ENCODE measurements around the gene COL17A1. TPM values are rescaled to one million over a fixed set of nuclear protein-coding genes. Genes with fewer than 3 reads are reported as not detected.

The COL17A1 gene
- total RNA-seq, 4 donors from 2014 or later: 36.0 to 181 (median 173) TPM

DNA sequence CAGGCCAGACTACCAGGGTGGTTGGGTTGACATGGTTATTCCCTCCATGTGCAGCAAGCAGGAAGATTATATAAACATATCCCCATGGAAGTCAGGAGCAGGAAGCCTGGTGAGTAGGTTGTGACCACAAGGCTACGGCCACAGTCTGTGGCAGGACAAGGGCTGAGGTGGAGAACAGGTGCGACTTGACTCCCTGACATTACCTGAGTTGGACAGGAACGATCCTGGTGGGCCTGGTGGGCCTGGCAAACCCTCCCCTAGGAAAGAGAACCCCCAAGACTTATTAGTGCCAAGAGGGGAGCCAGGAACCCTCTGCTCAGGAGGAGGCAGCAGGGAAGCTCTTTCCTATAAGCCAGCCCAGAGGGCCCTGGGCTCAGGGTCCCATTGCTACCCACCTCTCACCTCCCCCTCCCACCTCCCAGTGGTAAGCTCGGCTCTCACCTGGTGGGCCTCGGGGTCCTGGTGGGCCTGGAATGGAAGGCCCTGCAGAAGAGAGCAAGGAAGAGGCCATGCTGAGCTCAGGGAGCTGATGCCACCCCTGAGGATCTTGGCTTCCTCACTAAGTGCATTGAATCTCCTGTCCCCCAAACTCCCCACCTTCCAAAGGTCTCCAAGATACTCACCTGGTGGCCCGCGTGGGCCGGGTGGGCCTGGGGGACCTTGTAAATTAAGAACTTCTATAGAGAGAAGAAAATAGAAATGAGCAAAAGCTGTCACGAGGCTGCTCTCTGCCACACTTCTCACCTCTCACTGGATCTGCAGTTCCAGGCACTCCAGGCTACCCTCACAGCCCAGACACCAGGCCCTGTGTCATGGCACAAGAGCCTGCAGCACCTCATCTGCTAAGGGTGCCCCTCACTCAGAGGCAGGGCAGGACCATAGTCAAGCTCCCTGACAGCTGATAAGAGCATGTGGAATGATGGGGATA lies 44.6 kb downstream of the COL17A1 start:
- H3K36me3 ChIP-seq: no peaks in the 10 kb centered on the region
- H3K27ac ChIP-seq: no peak overlapping the region
- H3K4me1 ChIP-seq: no peaks in the 10 kb centered on the region
- in situ Hi-C loops (cut with MboI; ENCODE audit: low pct_ligation_motif_present in 1 of 4, low pct_unique_long_range_greater_than_20kb in 1 of 4, low sequenced_read_pairs in 3 of 4) (loop anchor here in 1 of 4 donors (25.0 kb wide), 1 partner anchor 171 kb away; no protein-coding TSS in a partner anchor), intact Hi-C loops (cut with DNase I; ENCODE audit: low total_unique reads) (no loop called here)
- 73% methylated on average over 8 of the region's 9 CpGs; no CpG with 5 or more reads in 1 of the 2 donors for WGBS, 2 donors (ENCODE audit: low coverage in 1 of 2)
- TF ChIP-seq POLR2AphosphoS5 (IDR thresholded peaks at IDR 0.05) (no peak), POLR2A (IDR thresholded peaks at IDR 0.05) (no peak), EP300 (IDR thresholded peaks at IDR 0.05; ENCODE audit: low read depth) (no peak)
- TF ChIP-seq, protein P1, sequence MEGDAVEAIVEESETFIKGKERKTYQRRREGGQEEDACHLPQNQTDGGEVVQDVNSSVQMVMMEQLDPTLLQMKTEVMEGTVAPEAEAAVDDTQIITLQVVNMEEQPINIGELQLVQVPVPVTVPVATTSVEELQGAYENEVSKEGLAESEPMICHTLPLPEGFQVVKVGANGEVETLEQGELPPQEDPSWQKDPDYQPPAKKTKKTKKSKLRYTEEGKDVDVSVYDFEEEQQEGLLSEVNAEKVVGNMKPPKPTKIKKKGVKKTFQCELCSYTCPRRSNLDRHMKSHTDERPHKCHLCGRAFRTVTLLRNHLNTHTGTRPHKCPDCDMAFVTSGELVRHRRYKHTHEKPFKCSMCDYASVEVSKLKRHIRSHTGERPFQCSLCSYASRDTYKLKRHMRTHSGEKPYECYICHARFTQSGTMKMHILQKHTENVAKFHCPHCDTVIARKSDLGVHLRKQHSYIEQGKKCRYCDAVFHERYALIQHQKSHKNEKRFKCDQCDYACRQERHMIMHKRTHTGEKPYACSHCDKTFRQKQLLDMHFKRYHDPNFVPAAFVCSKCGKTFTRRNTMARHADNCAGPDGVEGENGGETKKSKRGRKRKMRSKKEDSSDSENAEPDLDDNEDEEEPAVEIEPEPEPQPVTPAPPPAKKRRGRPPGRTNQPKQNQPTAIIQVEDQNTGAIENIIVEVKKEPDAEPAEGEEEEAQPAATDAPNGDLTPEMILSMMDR (IDR thresholded peaks at IDR 0.05): no peak
- DNase-seq: no peak
- no peaks in the 10 kb centered on the region for H3K27me3 ChIP-seq
- no peaks in the 10 kb centered on the region for H3K9me3 ChIP-seq
- H3K4me3 ChIP-seq: no peak overlapping the region

DNA sequence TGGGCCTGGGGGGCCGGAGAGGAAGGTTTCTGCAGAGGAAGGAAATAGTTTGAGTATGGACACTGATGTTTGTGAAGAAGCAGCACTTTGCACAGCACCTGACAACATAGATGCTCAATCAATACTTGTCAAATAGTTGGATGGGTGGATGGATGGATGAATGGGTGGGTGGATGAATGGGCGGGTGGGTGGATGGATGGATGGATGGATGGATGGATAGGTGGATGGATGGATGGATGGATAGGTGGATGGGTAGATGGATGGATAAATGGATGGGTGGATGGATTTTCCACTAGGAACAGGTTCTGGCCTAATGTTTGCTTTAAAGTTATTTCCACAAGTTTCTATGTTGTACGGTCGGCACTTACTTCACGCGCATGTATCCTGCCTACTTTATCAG lies 45.3 kb downstream of the COL17A1 start:
- H3K4me1 ChIP-seq: no peaks in the 10 kb centered on the region
- H3K27ac ChIP-seq: no peak overlapping the region
- no peaks in the 10 kb centered on the region for H3K9me3 ChIP-seq
- no peak overlapping the region for H3K4me3 ChIP-seq
- TF ChIP-seq, protein P1 (IDR thresholded peaks at IDR 0.05): no peak
- TF ChIP-seq POLR2AphosphoS5 (IDR thresholded peaks at IDR 0.05) (no peak), POLR2A (IDR thresholded peaks at IDR 0.05) (no peak), EP300 (IDR thresholded peaks at IDR 0.05; ENCODE audit: low read depth) (no peak)
- intact Hi-C loops (cut with DNase I; ENCODE audit: low total_unique reads) (no loop called here), in situ Hi-C loops (cut with MboI; ENCODE audit: low pct_ligation_motif_present in 1 of 4, low pct_unique_long_range_greater_than_20kb in 1 of 4, low sequenced_read_pairs in 3 of 4) (loop anchor here in 1 of 4 donors (25.0 kb wide), 1 partner anchor 172 kb away; no protein-coding TSS in a partner anchor)
- 50 to 55% methylated on average over 2 to 6 of the region's 6 CpGs for WGBS, 2 donors (ENCODE audit: low coverage in 1 of 2)
- H3K36me3 ChIP-seq: no peaks in the 10 kb centered on the region
- H3K27me3 ChIP-seq: no peaks in the 10 kb centered on the region
- no peak for DNase-seq

DNA sequence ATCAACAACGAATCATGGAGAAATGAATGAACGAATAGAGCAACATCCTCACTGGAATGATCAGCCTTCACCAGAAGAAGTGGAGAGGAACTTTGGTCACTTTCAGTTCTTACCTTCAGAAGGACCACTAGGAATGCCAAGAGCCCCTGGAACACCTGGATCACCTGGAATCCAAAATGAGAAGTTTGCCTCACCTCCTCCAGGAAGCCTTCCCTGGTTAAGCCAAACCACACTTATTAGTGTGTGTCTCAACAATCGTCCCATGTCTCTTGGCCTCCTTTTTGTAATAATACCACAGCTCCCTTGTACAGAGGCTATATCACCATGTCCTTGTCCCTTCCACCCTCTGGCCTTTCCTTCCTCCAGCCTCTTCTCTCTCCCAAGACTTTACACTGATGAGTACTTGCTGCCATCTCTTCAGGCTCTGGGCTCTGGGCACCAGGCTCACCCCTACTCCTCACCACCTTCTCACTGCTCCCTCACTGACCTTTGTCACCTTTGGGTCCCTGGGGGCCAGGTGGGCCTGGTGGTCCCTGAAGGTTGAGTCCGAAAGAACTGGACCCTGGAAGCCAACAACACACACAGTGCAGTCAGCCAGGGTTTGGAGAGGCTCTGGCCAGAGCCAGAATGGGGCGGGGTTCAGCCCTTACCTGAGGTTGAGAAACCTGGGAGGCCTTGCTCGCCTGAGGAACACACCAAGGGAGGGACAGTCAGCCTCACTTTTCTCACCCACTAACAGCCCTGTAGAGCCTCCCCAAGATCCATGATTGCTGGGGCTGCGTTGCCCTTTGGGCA lies 46.5 kb downstream of the COL17A1 start:
- 80 to 82% methylated on average over 1 to 7 of the region's 7 CpGs for WGBS, 2 donors (ENCODE audit: low coverage in 1 of 2)
- H3K36me3 ChIP-seq: no peaks in the 10 kb centered on the region
- in situ Hi-C loops (cut with MboI; ENCODE audit: low pct_ligation_motif_present in 1 of 4, low pct_unique_long_range_greater_than_20kb in 1 of 4, low sequenced_read_pairs in 3 of 4): loop anchor here in 1 of 4 donors (25.0 kb wide), 1 partner anchor 173 kb away; no protein-coding TSS in a partner anchor

More for the DNA sequence above, 46.5 kb downstream of the COL17A1 start:
- no peaks in the 10 kb centered on the region for H3K4me1 ChIP-seq
- no peak overlapping the region for H3K27ac ChIP-seq
- no peak overlapping the region for H3K4me3 ChIP-seq
- intact Hi-C loops (cut with DNase I; ENCODE audit: low total_unique reads): no loop called here
- no peak for DNase-seq
- TF ChIP-seq EP300 (IDR thresholded peaks at IDR 0.05; ENCODE audit: low read depth) (no peak), POLR2AphosphoS5 (IDR thresholded peaks at IDR 0.05) (no peak), POLR2A (IDR thresholded peaks at IDR 0.05) (no peak)
- TF ChIP-seq, protein P1 (IDR thresholded peaks at IDR 0.05): no peak
- no peaks in the 10 kb centered on the region for H3K9me3 ChIP-seq
- H3K27me3 ChIP-seq: no peaks in the 10 kb centered on the region

Data from transverse colon (tissue), 4 donors.